ENCODE data around the gene LRRC37A3.
A peak's percentile ranks its signal among the peaks of the same experiment; 100 is the strongest.
"Not testable (repeated sequence)": the region's sequence is repeated elsewhere in the genome, so short reads cannot be mapped to it uniquely, and the experiment has no call there.

The LRRC37A3 gene

GRCh38 chr17:64919289-64920025, at the start of gene LRRC37A3:
LRRC37A3 (minus strand) TSS chr17:64919478; CDS start chr17:64897257, 22,221 bp downstream.
- peak; percentile 98 for DNase-seq

GRCh38 chr17:64965873-64966287, 46.6 kb upstream of the LRRC37A3 start:
- peak; percentile 45 for DNase-seq

DNA sequence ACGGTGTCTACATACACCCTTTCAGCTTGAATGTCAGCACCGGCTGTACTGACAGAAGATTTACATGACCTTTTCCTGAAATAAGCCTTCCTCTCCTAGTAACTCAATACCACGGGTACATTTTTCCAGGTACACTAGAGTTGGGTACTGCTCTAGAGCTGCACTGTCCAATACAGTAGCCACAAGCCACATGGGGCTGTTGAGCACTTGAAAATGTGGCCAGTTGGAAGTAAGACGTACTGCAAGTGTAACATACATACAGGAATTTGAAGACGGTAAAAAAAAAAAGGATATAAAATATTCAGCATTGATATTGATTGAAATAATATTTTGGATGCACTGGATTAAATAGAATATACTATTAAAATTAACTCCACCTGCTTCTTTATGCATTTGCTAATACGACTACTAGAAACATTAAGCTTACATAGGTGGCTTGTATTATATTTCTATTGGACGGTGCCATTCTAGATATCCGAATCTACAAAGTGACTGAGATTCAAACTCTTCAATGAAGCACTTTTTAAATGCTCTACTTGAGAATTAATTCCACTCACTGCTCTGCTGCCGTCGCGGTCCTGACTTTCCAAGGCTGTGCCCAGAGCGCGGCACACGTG, 46.1 kb upstream of the LRRC37A3 start:
- DNase-seq: not testable (repeated sequence)

GRCh38 chr17:64964796-64965195, 45.5 kb upstream of the LRRC37A3 start:
- no peak for DNase-seq

- not testable (repeated sequence) for DNase-seq
Observed at GRCh38 chr17:64963814-64964213, 44.5 kb upstream of the LRRC37A3 start.

- DNase-seq: peak; percentile 88
Observed at GRCh38 chr17:64961563-64962378, 42.5 kb upstream of the LRRC37A3 start.

DNA sequence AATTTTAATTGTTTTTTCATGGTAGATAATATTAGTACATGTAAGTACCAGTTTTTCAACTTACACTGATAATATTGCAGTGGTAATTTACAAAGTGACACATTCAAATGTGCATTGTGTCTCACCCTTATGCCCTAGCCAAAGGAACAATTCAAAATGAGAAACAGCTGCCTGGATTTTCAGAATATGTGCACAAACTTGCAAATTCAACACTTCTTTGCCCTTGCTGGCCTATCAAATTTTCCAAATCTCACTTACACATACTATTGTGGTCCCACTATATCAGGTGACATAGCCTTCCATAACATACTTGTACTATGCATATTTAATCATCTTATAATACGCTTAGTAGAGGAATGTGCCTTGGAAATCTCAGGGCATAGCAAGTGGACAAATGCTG, 32.6 kb upstream of the LRRC37A3 start:
- no peak for DNase-seq

- no peak for DNase-seq
Observed at GRCh38 chr17:64950871-64951270, 31.6 kb upstream of the LRRC37A3 start.

GRCh38 chr17:64947152-64947551, 27.9 kb upstream of the LRRC37A3 start:
- DNase-seq: no peak

DNA sequence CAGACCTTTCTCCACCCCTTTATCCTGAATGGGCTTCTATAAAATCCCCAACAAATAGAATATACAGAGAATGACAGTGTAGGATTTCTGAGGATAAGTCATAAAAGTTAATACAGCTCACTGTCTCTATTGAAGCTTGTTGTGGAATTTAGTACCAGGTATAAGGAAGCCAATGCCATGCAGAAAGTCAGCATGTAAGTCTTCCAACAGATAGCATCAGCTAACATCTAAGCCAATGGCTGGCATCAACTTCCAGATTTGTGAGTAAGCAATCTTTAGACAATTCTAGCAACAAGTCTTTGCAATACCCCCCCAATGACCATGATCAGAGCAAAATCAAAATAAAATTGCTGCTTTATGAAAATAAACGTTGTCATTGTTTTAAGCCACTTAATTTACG, 22.5 kb upstream of the LRRC37A3 start:
- DNase-seq: no peak

- DNase-seq: no peak
Observed at GRCh38 chr17:64941045-64941444, 21.8 kb upstream of the LRRC37A3 start.

GRCh38 chr17:64940055-64940454, 20.8 kb upstream of the LRRC37A3 start:
- DNase-seq: no peak

DNA sequence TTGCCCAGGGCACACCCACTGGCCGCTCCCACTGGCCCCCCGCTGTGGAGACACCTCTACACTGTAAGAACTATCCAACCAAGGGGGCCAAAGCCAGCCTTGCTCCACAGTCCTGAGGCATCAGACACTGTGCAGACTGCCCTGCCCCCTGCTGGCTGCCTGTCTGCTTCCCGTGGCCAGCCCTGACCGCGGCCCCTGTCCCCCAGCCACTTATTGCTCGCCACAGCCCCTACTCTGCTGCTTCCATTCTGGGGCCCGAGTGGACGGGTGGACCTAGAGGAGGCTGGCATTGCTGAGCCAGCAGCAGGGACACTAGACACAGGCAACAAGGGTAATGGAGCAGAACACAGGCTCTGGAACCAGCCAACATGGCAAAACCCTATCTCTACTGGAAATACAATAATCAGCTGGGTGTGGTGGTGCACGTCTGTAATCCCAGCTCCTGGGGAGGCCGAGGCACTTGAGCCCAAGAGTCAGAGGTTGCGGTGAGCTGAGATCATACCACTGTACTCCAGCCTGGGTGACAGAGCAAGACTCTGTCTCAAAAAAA, 19.7 kb upstream of the LRRC37A3 start:
- DNase-seq: no peak

- DNase-seq: no peak
Observed at GRCh38 chr17:64938290-64938689, 19.0 kb upstream of the LRRC37A3 start.

- DNase-seq: no peak
Observed at GRCh38 chr17:64936117-64936516, 16.8 kb upstream of the LRRC37A3 start.

DNA sequence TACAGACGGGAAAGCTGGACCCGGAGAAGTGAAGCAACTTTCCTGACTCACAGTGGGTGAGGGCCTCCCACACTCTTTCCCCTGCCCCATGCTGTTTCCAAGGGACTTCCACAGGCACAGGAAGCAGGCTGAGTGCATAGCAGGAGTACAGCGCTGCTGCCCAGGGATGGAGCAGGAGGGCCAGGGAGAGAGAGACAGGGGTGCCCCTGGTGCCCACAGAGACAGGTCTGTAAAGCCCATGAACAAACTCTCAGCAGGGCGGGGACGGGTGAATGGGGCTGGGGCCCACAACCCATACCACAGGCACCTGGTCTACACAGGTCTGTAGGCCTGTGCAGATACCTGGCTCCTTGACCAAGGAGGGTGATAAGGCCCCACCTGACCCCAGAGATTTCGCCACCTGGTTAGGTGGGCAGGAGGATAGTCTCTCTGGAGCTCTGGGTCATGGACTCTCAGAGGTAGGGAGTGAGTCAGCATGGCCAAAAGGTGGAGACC, 15.1 kb upstream of the LRRC37A3 start:
- DNase-seq: not testable (repeated sequence)

DNA sequence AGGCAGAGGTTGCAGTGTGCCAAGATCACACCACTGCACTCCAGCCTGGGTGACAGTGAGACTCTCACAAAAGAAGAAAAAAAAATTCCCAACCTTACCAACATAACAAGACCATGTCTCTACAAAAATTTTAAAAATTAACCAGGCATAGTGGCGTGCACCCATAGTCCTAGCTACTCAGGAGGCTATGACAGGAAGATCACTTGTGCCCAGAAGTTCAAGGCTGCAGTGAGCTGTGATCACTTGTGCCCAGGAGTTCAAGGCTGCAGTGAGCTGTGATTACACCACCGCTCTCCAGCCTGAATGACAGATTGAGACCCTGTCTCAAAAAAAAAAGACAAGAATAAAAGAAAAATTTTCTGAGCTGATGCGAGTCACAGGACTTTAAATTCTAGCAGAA, 13.6 kb upstream of the LRRC37A3 start:
- DNase-seq: not testable (repeated sequence)

- DNase-seq: not testable (repeated sequence)
Observed at GRCh38 chr17:64930374-64930773, 11.1 kb upstream of the LRRC37A3 start.

DNA sequence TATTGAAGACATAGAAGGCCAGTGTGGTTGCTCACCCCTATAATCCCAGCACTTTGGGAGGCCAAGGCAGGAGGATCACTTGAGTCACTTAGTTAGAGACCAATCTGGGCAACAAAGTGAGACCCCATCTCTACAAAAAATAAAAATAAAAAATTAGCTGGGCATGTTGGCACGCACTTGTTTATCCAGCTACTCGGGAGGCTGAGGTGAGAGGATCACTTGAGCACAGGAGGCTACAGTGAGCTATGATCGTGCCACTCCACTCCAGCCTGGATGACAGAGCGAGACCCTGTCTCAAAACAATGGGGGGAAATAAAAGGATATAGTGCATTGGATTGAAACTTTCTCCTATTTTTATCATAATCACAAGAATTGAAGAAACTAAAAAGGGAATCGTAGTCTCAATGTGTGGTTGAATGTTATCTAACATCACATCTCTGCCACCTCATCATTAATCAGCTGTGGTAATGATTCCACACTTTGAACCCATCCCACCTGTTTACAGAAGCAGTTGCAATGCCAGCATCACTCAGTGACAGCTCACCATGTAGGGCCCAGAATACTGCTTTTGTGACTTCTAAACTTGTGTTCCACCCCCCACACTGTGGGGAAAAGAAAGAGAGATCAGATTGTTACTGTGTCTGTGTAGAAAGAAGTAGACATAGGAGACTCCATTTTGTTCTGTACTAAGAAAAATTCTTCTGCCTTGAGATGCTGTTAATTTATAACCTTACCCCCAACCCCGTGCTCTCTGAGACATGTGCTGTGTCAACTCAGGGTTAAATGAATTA, 10.3 kb upstream of the LRRC37A3 start:
- DNase-seq: not testable (repeated sequence)

GRCh38 chr17:64928701-64929100, 9.4 kb upstream of the LRRC37A3 start:
- DNase-seq: not testable (repeated sequence)

GRCh38 chr17:64927444-64927843, 8.2 kb upstream of the LRRC37A3 start:
- DNase-seq: peak; percentile 42

DNA sequence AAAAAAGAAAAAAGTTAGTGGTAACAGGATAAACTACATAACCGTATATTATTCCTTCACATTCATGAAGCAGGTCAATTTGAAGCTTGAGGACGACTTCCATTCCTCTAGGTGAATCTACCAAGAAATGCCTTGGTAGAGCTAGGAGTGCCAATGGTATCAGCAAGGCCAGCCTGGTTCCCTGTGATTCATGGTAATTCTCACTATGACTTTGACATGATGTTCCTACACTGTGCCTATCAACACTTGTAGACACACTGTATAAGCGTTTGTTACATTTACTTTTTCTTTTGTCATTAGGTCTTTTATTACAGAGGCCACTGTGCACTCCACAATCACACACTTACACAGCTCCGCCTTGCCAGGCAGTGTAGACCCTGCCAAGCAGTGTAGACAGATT, 7.2 kb upstream of the LRRC37A3 start:
- not testable (repeated sequence) for DNase-seq
